Suprapubic skin (tissue), 3 donors: ENCODE measurements around the gene MAMLD1.

Source experiments
- POLR2AphosphoS5 ChIP-seq, 3 donors: sonication (generic); formaldehyde crosslinking; IDR thresholded peaks; one replicate each; pipeline ENCODE4 v1.6.1; 2017; ENCODE audit warnings: antibody characterized with exemption in 3 of 3
- TF ChIP-seq, protein P1 (sequence below), 2 donors: fragments of 200-600 bp in 1 of 2; fragments of 450-650 bp in 1 of 2; sonication (generic) in 1 of 2; IDR thresholded peaks; one replicate each; pipeline ENCODE4 v1.5.1; 2016 to 2019; ENCODE audit warnings: antibody characterized with exemption in 2 of 2, mild to moderate bottlenecking in 1 of 2, moderate library complexity in 1 of 2

DNA sequence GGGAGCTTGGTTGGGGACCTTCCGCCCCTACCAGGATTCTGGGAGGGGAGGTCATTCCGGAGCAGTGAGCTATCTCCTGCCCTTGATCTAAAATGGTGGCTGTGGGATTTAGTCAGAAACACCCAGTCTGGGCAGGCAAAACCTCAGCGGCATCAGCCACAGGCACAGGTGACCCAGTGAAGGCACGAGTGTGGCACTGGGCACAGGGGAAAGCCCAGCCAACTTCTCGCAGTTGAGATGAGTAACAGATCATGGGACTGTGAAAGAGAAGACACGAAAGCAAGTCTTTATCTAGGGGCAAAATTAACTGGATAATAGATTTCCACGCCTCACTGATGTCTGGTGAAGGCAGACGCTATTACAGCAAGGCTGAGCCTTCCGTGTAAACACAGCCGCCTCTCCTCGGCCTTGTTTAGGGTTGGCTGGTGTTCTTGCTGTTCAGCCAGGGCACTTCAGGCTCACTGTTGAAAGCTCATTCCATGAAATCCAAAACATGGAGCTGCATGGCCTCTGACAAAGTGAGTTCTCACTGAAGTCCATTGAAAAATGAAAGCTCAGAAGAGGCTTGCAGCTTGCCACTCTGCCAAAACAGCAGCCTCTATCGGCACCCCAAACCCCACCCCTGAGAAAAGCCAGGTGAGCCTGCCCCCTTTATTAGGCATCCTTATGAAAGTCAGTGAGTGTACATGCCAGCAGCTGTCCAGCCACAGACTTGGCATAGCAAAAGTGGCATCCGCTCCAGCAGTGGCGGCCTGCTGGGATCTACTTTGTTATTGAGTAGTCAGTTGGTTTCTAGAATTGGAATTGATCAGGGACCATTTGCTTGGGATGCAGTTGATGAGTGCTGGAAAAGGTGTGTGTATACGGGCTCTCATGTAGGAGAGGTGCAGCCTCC lies 103.0 kb downstream of the MAMLD1 start:
- TF ChIP-seq, protein P1, sequence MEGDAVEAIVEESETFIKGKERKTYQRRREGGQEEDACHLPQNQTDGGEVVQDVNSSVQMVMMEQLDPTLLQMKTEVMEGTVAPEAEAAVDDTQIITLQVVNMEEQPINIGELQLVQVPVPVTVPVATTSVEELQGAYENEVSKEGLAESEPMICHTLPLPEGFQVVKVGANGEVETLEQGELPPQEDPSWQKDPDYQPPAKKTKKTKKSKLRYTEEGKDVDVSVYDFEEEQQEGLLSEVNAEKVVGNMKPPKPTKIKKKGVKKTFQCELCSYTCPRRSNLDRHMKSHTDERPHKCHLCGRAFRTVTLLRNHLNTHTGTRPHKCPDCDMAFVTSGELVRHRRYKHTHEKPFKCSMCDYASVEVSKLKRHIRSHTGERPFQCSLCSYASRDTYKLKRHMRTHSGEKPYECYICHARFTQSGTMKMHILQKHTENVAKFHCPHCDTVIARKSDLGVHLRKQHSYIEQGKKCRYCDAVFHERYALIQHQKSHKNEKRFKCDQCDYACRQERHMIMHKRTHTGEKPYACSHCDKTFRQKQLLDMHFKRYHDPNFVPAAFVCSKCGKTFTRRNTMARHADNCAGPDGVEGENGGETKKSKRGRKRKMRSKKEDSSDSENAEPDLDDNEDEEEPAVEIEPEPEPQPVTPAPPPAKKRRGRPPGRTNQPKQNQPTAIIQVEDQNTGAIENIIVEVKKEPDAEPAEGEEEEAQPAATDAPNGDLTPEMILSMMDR (IDR thresholded peaks at IDR 0.05): no peak
- TF ChIP-seq POLR2AphosphoS5 (IDR thresholded peaks at IDR 0.05): no peak
